ENCODE measurements around the gene UGT1A9.

UGT1A9 gene

GRCh38 chr2:233803292-233803911 is 131.7 kb downstream of the UGT1A9 start:
- Histone ChIP-seq H3K27me3 (replicated peaks; ENCODE audit: control insufficient read depth, insufficient read depth, low read length) (no peaks in the 10 kb centered on the region; the same call in 1 of the 2 replicates), H3K4me3 (replicated peaks; ENCODE audit: low read depth, low read length) (no peak overlapping the region), H3K36me3 (ENCODE audit: control insufficient read depth, insufficient read depth, low read length) (no peaks in the 10 kb centered on the region)
- TF ChIP-seq CTCF (IDR thresholded peaks at IDR 0.05; ENCODE audit: insufficient read depth, low read length, poor library complexity, severe bottlenecking): no peak
- DNase-seq (ENCODE audit: extremely low read depth, insufficient read length): no peak

GRCh38 chr2:233803994-233804393 is 132.3 kb downstream of the UGT1A9 start:
- no peak for TF ChIP-seq CTCF (IDR thresholded peaks at IDR 0.05; ENCODE audit: insufficient read depth, low read length, poor library complexity, severe bottlenecking)
- Histone ChIP-seq H3K36me3 (ENCODE audit: control insufficient read depth, insufficient read depth, low read length) (no peaks in the 10 kb centered on the region), H3K4me3 (replicated peaks; ENCODE audit: low read depth, low read length) (no peak overlapping the region), H3K27me3 (replicated peaks; ENCODE audit: control insufficient read depth, insufficient read depth, low read length) (no peaks in the 10 kb centered on the region; the same call in none of the 2 replicates)
- no peak for DNase-seq (ENCODE audit: extremely low read depth, insufficient read length)

- H3K4me3 ChIP-seq (replicated peaks; ENCODE audit: low read depth, low read length): no peak overlapping the region
- H3K36me3 ChIP-seq (ENCODE audit: control insufficient read depth, insufficient read depth, low read length): no peaks in the 10 kb centered on the region
- no peaks in the 10 kb centered on the region; the same call in none of the 2 replicates for H3K27me3 ChIP-seq (replicated peaks; ENCODE audit: control insufficient read depth, insufficient read depth, low read length)
- no peak for TF ChIP-seq CTCF (IDR thresholded peaks at IDR 0.05; ENCODE audit: insufficient read depth, low read length, poor library complexity, severe bottlenecking)
- no peak for DNase-seq (ENCODE audit: extremely low read depth, insufficient read length)
Observed at GRCh38 chr2:233807215-233807865, 135.6 kb downstream of the UGT1A9 start.

GRCh38 chr2:233807966-233808935 is 136.6 kb downstream of the UGT1A9 start:
- no peak for DNase-seq (ENCODE audit: extremely low read depth, insufficient read length)
- no peaks in the 10 kb centered on the region for H3K36me3 ChIP-seq (ENCODE audit: control insufficient read depth, insufficient read depth, low read length)
- no peak for TF ChIP-seq CTCF (IDR thresholded peaks at IDR 0.05; ENCODE audit: insufficient read depth, low read length, poor library complexity, severe bottlenecking)
- H3K27me3 ChIP-seq (replicated peaks; ENCODE audit: control insufficient read depth, insufficient read depth, low read length): no peaks in the 10 kb centered on the region; the same call in none of the 2 replicates
- H3K4me3 ChIP-seq (replicated peaks; ENCODE audit: low read depth, low read length): no peak overlapping the region

- no peaks in the 10 kb centered on the region for H3K36me3 ChIP-seq (ENCODE audit: control insufficient read depth, insufficient read depth, low read length)
- no peak for TF ChIP-seq CTCF (IDR thresholded peaks at IDR 0.05; ENCODE audit: insufficient read depth, low read length, poor library complexity, severe bottlenecking)
- no peaks in the 10 kb centered on the region; the same call in none of the 2 replicates for H3K27me3 ChIP-seq (replicated peaks; ENCODE audit: control insufficient read depth, insufficient read depth, low read length)
- no peak for DNase-seq (ENCODE audit: extremely low read depth, insufficient read length)
- H3K4me3 ChIP-seq (replicated peaks; ENCODE audit: low read depth, low read length): no peak overlapping the region
Observed at GRCh38 chr2:233810385-233810784, 138.7 kb downstream of the UGT1A9 start.

All from GM06990 (cell line).